Measurements from ENCODE around the gene CCDC3. TPM values are rescaled to one million over a fixed set of nuclear protein-coding genes. Genes with fewer than 3 reads are reported as not detected.

Gene CCDC3
- total and polyA plus RNA-seq, 8 donors: 6.0 to 11.8 (median 8.2) TPM

DNA sequence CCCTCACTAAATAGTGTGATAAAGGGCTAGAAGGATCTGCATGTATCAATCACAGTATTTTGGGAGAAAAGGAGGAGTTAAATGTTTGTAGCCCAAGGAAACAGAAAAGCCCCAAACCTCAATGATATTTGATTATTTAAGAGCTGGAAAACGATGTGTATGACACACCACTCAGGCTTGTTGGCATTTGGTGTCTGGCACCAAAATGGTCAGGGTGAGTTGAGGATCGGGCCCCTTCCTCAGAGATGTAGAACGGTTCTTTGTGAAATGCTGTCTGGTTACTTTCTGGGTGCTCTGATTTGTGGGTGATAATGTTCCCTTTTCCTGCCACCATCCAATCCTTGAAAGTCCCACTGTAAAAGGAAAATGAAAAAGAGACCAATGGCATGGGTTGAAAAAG, 113.7 kb downstream of the CCDC3 start:
- Histone ChIP-seq H3K9me3 (peaks cover 0 to 5% of the 10 kb centered on the region in 2 donors), H3K4me3 (no peak overlapping the region), H3K27me3 (no peaks in the 10 kb centered on the region), H3K36me3 (no peaks in the 10 kb centered on the region), H3K27ac (no peak overlapping the region), H3K4me1 (no peaks in the 10 kb centered on the region)
- TF ChIP-seq, protein P1, sequence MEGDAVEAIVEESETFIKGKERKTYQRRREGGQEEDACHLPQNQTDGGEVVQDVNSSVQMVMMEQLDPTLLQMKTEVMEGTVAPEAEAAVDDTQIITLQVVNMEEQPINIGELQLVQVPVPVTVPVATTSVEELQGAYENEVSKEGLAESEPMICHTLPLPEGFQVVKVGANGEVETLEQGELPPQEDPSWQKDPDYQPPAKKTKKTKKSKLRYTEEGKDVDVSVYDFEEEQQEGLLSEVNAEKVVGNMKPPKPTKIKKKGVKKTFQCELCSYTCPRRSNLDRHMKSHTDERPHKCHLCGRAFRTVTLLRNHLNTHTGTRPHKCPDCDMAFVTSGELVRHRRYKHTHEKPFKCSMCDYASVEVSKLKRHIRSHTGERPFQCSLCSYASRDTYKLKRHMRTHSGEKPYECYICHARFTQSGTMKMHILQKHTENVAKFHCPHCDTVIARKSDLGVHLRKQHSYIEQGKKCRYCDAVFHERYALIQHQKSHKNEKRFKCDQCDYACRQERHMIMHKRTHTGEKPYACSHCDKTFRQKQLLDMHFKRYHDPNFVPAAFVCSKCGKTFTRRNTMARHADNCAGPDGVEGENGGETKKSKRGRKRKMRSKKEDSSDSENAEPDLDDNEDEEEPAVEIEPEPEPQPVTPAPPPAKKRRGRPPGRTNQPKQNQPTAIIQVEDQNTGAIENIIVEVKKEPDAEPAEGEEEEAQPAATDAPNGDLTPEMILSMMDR (IDR thresholded peaks at IDR 0.05): no peak
- DNase-seq: no peak
- ATAC-seq: no peak
- intact Hi-C loops (cut with DNase I): no loop called here

DNA sequence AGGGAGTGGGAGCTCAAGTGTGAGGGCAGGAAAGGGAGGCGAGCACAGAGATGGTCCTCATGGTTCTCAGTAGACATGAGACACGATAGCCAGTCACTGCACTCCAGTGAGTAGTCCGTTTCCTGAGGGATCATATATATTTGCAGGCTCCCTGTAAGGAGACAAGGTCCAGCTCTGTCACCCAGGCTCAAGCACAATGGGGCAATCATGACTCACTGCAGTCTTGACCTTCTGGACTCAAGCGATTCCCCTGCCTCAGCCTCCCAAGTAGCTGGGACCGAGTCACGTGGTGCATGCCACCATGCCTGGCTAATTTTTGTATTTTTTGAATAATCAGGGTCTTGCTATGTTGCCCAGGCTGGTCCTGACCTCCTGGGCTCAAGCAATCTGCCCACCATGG, 116.7 kb downstream of the CCDC3 start:
- ATAC-seq (no peak), DNase-seq (no peak)
- no peak overlapping the region for H3K4me3 ChIP-seq
- intact Hi-C loops (cut with DNase I): no loop called here
- TF ChIP-seq, protein P1 (IDR thresholded peaks at IDR 0.05): no peak
- H3K9me3 ChIP-seq: no peaks in the 10 kb centered on the region
- H3K36me3 ChIP-seq: no peaks in the 10 kb centered on the region
- no peak overlapping the region for H3K27ac ChIP-seq
- H3K4me1 ChIP-seq: no peaks in the 10 kb centered on the region
- no peaks in the 10 kb centered on the region for H3K27me3 ChIP-seq

DNA sequence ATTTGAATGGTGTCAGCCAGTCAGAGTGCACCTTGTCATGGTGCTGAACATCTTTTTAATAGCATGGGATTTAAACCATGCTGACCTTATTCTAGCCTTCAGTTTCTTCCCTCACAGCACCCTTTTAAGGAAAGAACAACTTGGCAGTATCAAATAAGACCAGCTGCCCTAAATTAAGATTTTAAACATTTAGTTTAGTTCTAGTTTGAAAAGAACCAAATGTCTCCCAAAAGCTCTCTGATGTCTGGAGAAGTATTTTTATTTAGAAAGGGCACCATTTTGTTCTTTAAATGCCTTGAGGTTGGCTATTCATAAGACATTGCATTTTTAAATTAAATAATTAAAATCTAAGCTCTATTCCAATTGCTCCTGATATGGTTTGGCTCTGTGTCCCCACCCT, 121.1 kb downstream of the CCDC3 start:
- H3K4me3 ChIP-seq: no peak overlapping the region
- TF ChIP-seq, protein P1 (IDR thresholded peaks at IDR 0.05): no peak
- H3K4me1 ChIP-seq: no peaks in the 10 kb centered on the region
- DNase-seq (peak in 2 of 4 donors; percentile 35 to 49), ATAC-seq (no peak)
- no peaks in the 10 kb centered on the region for H3K27me3 ChIP-seq
- H3K9me3 ChIP-seq: no peaks in the 10 kb centered on the region
- no peak overlapping the region for H3K27ac ChIP-seq
- intact Hi-C loops (cut with DNase I): no loop called here
- no peaks in the 10 kb centered on the region for H3K36me3 ChIP-seq

DNA sequence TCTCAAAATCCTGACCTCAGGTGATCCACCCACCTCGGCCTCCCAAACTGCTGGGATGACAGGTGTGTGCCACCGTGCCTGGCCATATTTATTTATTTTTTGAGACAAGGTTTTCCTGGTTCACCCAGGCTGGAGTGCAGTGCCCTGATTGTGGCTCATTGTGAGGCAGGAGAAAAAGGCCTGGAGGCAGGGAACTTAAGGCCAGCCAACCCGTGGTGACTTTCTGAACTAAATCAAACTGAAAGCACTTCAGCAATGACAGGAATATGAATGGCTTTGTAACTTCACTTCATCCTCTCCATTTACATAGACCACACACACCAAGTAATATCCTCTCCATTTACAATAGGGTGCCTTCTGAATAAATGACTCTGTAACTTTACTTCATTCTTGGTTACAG, 124.4 kb downstream of the CCDC3 start:
- intact Hi-C loops (cut with DNase I): no loop called here
- ATAC-seq: no peak

DNA sequence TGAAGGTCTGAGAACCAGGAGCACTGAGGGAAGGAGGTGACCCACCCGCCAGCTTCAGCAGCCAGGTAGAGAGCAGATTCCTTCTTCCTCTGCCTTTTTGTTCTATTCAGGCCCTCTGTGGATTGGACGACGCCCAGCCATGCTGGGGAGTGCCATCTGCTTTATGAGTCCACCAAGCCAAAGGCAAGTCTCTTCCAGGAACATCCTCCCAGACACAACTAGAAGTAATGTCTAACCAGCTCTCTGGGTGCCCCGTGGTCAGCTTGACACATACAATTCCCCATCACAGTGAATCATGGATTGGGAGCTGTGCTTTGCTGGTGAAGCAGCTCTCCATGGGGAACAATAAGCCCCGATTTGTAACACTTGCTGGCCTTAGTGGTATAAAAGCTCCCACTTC, 125.2 kb downstream of the CCDC3 start:
- TF ChIP-seq, protein P1 (IDR thresholded peaks at IDR 0.05): no peak
- H3K4me1 ChIP-seq: no peaks in the 10 kb centered on the region
- no peak overlapping the region for H3K27ac ChIP-seq
- H3K4me3 ChIP-seq: no peak overlapping the region
- H3K27me3 ChIP-seq: no peaks in the 10 kb centered on the region
- no peaks in the 10 kb centered on the region for H3K9me3 ChIP-seq
- ATAC-seq: no peak
- intact Hi-C loops (cut with DNase I): no loop called here
- DNase-seq: no peak
- H3K36me3 ChIP-seq: no peaks in the 10 kb centered on the region

More for the DNA sequence above, 124.4 kb downstream of the CCDC3 start:
- no peaks in the 10 kb centered on the region for H3K36me3 ChIP-seq
- no peak for DNase-seq
- TF ChIP-seq, protein P1 (IDR thresholded peaks at IDR 0.05): no peak
- H3K9me3 ChIP-seq: no peaks in the 10 kb centered on the region
- no peak overlapping the region for H3K4me3 ChIP-seq
- H3K27ac ChIP-seq: no peak overlapping the region
- no peaks in the 10 kb centered on the region for H3K27me3 ChIP-seq
- H3K4me1 ChIP-seq: no peaks in the 10 kb centered on the region
